Adipose tissue (tissue), 3 donors: ENCODE measurements around the gene UXS1. TPM values are rescaled to one million over a fixed set of nuclear protein-coding genes. Genes with fewer than 3 reads are reported as not detected.
"Not testable (repeated sequence)": the region's sequence is repeated elsewhere in the genome, so short reads cannot be mapped to it uniquely, and the experiment has no call there.

Experiments used
- H3K27ac ChIP-seq: one replicate; pipeline ENCODE4 v1.5.1; 2013; ENCODE audit warnings: low read depth, low read length
- WGBS, 3 donors: extraction: QIAGEN DNeasy Blood & Tissue Kit; methylation state at CpG; one replicate each; pipeline ENCODE4 v1.1.7; 2013; 5-methylcytosine and 5-hydroxymethylcytosine counted together
- polyA plus RNA-seq, 3 donors: library from polyadenylated mRNA; stranded (reverse); fragments of 200-250 nt; gene quantifications; one replicate each; pipeline ENCODE4 v1.2.3, GENCODE V29; 2013
- donor health status: healthy with polysubstance abuse.
- donor health status: Bipolar disorder and iron deficiency.
- donor health status: healthy.

Gene UXS1
- 10 to 100 TPM in 2 of 3 donors, 1 to 10 TPM in 1; 9.0 to 16.5 (median 10.0) TPM for polyA plus RNA-seq

- no peak within 1 kb of the TSS for H3K27ac ChIP-seq
- 0% methylated on average over 48 to 93 of the region's 93 CpGs for WGBS, 3 donors
Measured at GRCh38 chr2:106193977-106194778, at the start of gene UXS1. TSS of gene UXS1 (minus strand) at chr2:106194301. CDS start at chr2:106194241, 60 bp downstream.

DNA sequence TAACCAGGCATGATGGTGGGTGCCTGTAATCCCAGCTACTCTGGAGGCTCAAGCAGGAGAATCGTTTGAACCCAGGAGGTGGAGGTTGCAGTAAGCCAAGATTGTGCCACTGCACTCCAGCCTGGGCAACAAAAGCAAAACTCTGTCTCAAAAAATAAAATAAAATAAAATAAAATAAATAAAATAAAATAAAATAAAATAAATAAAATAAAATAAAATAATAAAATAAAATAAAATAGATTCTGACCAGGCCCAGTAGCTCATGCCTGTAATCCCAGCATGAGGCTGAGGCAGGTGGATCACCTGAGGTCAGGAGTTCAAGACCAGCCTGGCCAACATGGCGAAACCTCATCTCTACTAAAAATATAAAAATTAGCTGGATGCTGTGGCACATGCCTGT lies 45.4 kb upstream of the UXS1 start:
- 89 to 95% (median 92%) methylated on average over 2 of the region's 2 CpGs for WGBS, 3 donors
- H3K27ac ChIP-seq: not testable (repeated sequence)

GRCh38 chr2:106235392-106235791 lies 41.3 kb upstream of the UXS1 start:
- H3K27ac ChIP-seq: not testable (repeated sequence)
- WGBS, 3 donors: 86 to 92% (median 88%) methylated on average over 4 of the region's 4 CpGs

DNA sequence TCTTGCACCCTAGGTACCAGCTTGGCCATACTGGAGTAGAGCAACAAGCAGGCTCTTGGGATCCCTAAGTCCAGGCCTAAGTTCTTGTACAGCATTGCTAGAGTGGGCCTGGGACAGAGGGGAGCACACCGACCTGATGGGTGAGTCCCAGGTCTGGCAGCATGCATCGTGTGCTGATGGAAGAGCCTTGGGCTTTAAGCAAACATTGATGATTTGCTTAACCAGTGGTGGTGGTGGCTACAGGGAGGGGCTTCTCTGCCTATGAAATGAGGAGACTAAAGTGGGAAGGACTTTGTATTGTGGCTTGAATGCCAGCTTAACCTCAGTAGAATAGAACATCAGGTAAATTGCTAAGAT lies 39.2 kb upstream of the UXS1 start:
- 56 to 93% (median 92%) methylated on average over 2 of the region's 2 CpGs for WGBS, 3 donors
- H3K27ac ChIP-seq: no peak overlapping the region

GRCh38 chr2:106232638-106233349 lies 38.7 kb upstream of the UXS1 start:
- H3K27ac ChIP-seq: no peak overlapping the region
- 76 to 96% (median 93%) methylated on average over 1 of the region's 1 CpG for WGBS, 3 donors

DNA sequence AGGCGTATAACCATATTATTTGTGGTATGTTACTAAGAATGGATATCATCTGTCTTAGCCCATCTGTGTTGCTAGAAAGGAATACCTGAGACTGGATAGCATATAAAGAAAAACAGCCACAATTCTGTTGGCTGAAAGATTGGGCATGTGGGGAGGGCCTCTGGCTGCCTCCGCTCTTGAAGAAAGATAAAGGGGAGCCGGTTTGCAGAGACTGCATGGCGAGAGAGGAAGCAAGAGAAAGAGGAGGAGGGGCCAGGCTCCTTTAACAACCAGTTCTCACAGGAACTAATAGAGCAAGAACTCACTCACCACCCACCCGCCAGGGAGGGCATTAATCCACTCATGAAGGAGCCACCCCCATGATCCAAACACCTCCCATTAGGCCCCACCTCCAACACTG lies 29.2 kb upstream of the UXS1 start:
- no peak overlapping the region for H3K27ac ChIP-seq
- WGBS, 3 donors: 65 to 70% (median 70%) methylated on average over 5 of the region's 5 CpGs

DNA sequence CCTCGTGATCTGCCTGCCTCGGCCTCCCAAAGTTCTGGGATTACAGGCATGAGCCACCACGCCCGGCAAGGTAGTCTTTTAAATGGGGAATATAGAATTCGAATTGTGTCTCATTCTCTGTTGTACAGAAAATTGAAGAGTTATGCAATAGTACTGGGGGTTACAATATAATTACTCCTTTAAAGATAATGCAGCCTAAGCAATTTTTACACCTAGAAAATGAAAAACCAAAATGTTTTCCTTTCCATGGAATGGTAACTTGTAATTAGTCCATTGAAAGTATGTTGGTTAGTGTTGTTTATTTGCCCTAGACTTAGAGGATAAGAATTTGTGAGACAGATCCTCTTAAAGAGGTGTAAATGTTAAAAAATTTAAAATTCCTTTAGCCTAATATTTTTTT lies 28.0 kb upstream of the UXS1 start:
- 91 to 97% (median 94%) methylated on average over 5 of the region's 5 CpGs for whole genome bisulfite sequencing, 3 donors
- not testable (repeated sequence) for H3K27ac ChIP-seq

DNA sequence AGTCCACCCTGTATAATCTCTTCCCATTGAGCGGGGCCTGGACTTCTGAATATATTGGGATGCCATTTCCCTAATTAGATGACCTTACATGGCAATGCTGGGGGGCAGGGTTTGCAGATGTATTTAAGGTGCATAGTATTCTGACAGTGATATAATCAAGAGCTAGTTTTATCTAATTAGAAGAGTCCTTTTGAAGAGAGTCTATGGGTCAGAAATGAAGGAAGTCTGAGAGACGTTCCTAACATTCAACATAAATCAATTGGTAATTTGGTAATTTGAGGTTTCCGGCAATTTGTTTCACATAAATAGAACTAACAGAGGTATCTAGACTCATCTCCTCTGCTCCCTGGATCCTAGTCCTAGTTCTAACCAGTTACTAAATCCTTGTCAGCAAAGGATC lies 25.7 kb upstream of the UXS1 start:
- H3K27ac ChIP-seq: no peak overlapping the region
- WGBS, 3 donors: 78 to 88% (median 81%) methylated on average over 3 of the region's 3 CpGs

DNA sequence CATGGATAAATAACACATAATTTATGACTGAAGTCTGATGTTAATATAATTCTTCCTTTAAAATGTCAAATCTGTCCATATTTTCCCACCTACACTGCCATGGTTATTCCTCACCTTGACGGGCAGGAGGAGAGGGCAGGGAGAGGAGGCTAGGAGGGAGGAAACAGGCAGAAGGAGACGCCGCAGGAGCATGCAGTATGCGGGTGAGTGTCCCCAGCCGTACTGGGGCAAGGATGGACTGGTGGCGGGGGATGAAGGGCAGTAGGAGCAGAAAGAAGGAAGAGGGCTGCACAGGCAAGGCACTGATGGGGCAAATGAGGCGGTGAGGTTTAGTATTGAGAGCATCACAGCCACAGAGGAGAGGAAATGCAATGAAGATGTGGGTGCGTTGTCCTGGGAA lies 25.1 kb upstream of the UXS1 start:
- WGBS, 3 donors: 87 to 92% (median 88%) methylated on average over 2 to 6 of the region's 8 CpGs
- H3K27ac ChIP-seq: not testable (repeated sequence)

DNA sequence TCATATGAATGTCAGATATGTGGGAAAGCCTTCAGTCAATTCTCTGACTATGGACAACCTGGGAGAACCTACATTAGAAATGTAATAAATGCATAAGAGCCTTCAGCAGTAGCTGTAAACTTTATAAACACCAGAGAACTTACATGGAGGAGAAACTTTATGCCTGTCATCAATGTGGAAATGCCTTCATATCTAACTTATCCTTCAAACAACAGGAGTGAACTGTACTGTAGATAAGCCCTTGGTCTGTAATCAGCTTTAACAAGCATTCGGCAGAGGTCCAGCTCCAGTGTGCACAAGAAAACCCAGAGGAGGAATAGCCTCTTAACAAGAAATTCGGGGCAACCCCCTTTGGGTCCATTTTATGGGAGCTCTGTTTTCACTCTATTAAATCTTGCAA lies 14.8 kb upstream of the UXS1 start:
- H3K27ac ChIP-seq: no peak overlapping the region
- WGBS, 3 donors: 65 to 78% (median 73%) methylated on average over 2 of the region's 2 CpGs

DNA sequence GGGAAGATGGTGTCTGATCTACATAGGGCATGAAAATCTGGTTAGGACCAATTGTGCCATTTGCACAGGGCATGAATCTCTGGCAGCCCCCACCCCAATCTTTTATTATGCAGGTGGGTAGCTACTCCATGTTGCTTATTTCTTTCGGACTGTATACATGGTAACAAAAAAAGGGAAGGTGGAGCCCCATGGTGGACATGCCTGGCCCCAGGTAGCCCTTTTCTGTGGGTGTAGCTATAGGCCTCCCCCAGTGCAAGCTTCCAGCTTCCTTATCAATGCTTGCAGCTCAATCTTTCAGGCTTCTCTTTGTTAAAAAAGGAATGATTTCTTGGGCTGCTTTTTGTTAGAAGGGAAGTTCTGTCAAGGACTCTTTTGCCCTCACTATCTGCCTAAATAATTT lies 14.3 kb upstream of the UXS1 start:
- 97 to 100% (median 100%) methylated on average over 1 of the region's 1 CpG for WGBS, 3 donors
- H3K27ac ChIP-seq: no peak overlapping the region

GRCh38 chr2:106207246-106207645 lies 13.1 kb upstream of the UXS1 start:
- WGBS, 3 donors: 85 to 91% (median 89%) methylated on average over 2 of the region's 2 CpGs
- no peak overlapping the region for H3K27ac ChIP-seq

- H3K27ac ChIP-seq: no peak overlapping the region
- 60 to 72% (median 61%) methylated on average over 4 to 5 of the region's 5 CpGs for WGBS, 3 donors
Measured at GRCh38 chr2:106205488-106205887, 11.4 kb upstream of the UXS1 start.

DNA sequence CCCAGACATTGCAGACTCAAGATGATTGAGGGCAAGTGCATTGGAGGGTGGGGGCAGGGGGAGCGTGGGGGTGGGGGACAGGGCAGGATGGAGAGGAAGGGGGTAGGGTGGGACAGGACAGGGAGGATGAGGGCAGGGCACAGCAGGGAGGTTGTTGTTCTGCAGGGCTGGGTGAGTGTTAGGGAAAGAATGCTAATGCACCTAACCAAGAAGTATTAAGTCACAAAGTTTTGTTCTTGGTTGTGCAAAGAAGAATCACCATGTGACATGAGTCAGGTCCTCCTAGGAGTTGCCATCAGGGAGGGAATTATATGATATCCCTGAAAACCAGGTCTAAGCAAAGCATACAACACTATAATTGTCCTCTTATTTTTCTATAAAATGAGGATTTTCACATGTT lies 10.4 kb upstream of the UXS1 start:
- not testable (repeated sequence) for H3K27ac ChIP-seq
- 79 to 100% (median 82%) methylated on average over 1 of the region's 1 CpG for WGBS, 3 donors

DNA sequence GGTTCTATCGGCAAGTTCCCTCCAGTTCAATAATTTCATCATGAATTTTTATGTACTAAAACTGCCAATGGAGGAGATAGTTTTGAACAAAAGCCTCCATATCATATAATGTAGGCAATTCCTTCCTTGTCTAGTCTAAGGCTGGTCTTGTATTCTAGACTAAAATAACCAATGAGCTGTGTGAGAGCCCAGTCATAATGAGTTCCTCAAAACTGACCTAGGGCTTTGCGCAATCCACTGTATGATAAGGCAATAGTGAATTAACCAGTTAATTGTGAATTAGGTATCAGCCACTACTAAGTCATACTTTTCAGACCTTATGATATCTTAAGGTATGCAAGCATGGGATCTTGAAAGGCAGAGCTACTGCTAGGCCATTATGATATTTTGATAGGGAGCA lies 7.6 kb upstream of the UXS1 start:
- 68 to 90% (median 72%) methylated on average over 2 of the region's 2 CpGs for WGBS, 3 donors
- no peak overlapping the region for H3K27ac ChIP-seq

- WGBS, 3 donors: 9 to 30% (median 10%) methylated on average over 3 of the region's 3 CpGs
- no peak overlapping the region for H3K27ac ChIP-seq
Measured at GRCh38 chr2:106197878-106198277, 3.8 kb upstream of the UXS1 start.

- WGBS, 3 donors: 76 to 80% (median 79%) methylated on average over 6 of the region's 6 CpGs
- no peak overlapping the region for H3K27ac ChIP-seq
Measured at GRCh38 chr2:106195981-106196380, 1.9 kb upstream of the UXS1 start.

DNA sequence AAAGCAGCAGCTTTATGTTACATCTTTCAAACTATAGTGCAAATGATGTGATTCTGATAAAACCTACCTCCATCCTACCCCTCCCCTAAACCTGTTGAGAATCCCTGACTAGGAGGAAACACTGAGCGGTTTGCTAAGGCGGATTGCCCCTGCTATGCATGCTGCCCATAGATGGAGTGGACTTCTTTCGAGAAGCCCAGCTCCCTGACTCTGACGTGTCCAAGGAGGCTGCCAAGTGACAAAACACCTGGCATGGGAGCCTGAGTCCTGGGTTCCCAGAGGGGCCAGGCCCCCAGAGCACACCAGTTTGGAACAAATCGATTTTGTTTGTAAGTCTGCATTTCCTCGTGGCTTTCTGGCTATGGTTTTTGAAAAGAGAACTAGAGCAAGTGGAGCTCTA lies 1.4 kb upstream of the UXS1 start:
- 83 to 90% (median 88%) methylated on average over 6 of the region's 6 CpGs for WGBS, 3 donors
- no peak overlapping the region for H3K27ac ChIP-seq

GRCh38 chr2:106193690-106193976 lies 468 bp downstream of the UXS1 start:
- WGBS, 3 donors: 0 to 1% (median 0%) methylated on average over 19 to 37 of the region's 37 CpGs

More at GRCh38 chr2:106193690-106193976, 468 bp downstream of the UXS1 start:
- H3K27ac ChIP-seq: no peak overlapping the region
